AG09309 (cell line): ENCODE results near the gene PRKAR1A.
"Not testable (repeated sequence)": the region's sequence is repeated elsewhere in the genome, so short reads cannot be mapped to it uniquely, and the experiment has no call there.

ENCODE experiments used
- DNase-seq: peaks from one replicate; pipeline ENCODE4 v3.0.0-alpha.2; 2010; ENCODE audit warnings: low read depth
- H3K4me3 ChIP-seq: 2 replicates; pipeline ENCODE4 v1.5.1; 2011; ENCODE audit warnings: mild to moderate bottlenecking, low read depth, low read length, moderate library complexity; ENCODE audit not compliant: control insufficient read depth
- TF ChIP-seq, protein P1 (sequence below): IDR thresholded peaks from 2 replicates; pipeline ENCODE4 v1.5.1; 2011; ENCODE audit warnings: mild to moderate bottlenecking, low read depth, low read length, inconsistent platforms; ENCODE audit not compliant: insufficient read depth, control insufficient read depth; ENCODE audit errors: missing control alignments

Gene PRKAR1A

GRCh38 chr17:68511254-68511670 lies 968 bp upstream of the PRKAR1A start:
- DNase-seq = no peak
- TF ChIP-seq, protein P1, sequence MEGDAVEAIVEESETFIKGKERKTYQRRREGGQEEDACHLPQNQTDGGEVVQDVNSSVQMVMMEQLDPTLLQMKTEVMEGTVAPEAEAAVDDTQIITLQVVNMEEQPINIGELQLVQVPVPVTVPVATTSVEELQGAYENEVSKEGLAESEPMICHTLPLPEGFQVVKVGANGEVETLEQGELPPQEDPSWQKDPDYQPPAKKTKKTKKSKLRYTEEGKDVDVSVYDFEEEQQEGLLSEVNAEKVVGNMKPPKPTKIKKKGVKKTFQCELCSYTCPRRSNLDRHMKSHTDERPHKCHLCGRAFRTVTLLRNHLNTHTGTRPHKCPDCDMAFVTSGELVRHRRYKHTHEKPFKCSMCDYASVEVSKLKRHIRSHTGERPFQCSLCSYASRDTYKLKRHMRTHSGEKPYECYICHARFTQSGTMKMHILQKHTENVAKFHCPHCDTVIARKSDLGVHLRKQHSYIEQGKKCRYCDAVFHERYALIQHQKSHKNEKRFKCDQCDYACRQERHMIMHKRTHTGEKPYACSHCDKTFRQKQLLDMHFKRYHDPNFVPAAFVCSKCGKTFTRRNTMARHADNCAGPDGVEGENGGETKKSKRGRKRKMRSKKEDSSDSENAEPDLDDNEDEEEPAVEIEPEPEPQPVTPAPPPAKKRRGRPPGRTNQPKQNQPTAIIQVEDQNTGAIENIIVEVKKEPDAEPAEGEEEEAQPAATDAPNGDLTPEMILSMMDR = peak; percentile 22
- H3K4me3 ChIP-seq = peak overlapping the region; percentile 57

GRCh38 chr17:68511671-68512246 lies 471 bp upstream of the PRKAR1A start:
- no peak for DNase-seq
- TF ChIP-seq, protein P1 = no peak
- peak overlapping the region; percentile 57 for H3K4me3 ChIP-seq

DNA sequence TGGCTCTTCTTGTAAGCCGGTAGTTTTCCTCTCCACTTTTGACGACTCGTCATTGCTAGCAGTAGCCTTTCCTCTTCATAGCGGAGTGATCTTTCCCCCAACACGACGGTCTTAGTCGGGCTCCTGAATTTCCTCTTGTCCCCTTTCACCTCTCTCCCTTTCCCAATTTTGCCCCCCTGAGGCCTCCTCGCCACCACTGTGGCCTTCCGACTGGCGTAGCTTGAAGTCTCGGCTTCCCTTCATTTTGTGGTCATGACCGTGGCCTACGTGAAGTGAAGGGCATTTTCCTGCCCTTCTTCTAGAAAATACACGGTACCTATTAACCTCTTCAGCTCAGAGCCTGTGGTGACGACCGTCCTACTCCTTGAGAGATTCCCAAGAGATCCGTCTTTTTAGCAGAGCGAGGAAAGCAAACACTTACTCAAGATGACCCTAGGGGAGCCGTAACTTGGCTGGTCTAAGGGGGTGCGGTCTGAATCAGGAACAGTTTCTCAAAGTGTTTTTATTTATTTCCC lies 787 bp downstream of the PRKAR1A start:
- no peak for DNase-seq
- H3K4me3 ChIP-seq = peak overlapping the region; percentile 57

DNA sequence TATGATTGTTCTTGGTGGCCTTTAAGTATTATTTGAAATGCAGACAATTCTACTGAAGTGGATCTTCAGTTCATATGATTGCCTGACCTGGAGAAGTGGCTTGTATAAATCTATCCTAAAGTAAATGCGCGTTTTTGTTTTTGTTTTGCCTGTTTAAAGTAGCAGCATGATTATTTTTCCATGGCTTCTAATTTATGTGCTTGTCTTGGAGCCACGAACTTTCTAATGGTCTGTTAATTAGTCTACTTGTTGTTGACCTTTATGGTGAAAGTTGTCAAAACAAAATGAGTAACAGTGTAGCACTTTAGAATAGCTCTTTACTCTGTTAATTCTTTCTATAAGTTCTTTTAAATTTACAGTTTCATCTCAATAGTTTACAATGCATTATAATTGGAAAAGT lies 1.7 kb downstream of the PRKAR1A start:
- TF ChIP-seq, protein P1 = no peak
- DNase-seq = no peak
- peak overlapping the region; percentile 57 for H3K4me3 ChIP-seq

More for the DNA sequence above, 787 bp downstream of the PRKAR1A start:
- TF ChIP-seq, protein P1 = no peak

DNA sequence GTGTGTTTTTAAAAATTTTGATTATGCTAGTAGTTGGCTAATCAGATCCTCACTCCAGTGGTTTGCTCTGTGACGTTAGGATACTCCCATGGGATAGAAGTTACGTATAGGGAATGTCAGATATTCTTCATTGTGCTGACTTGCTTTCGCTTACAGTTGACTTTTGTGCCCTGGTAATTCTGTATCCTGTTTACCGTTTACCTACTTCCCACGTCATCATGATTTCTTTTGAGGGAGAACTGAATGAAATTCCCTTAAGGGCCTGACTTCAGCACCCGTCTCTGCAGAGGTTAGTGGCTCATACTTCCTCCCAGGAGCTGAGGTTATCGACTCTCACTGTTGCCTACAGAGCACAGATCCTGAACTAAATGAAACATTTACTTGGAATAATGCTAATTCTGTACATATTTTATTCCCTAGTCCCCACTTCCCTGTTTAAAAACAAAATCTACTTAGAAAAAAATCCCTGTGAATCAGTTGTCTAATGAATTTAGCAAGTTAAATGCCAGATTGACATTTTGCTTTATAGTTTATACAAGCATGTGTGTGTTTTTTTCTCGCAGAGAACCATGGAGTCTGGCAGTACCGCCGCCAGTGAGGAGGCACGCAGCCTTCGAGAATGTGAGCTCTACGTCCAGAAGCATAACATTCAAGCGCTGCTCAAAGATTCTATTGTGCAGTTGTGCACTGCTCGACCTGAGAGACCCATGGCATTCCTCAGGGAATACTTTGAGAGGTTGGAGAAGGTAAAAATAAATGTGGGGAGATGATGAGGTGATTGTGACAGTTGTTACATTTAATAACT lies 2.8 kb downstream of the PRKAR1A start:
- TF ChIP-seq, protein P1 = no peak
- no peak overlapping the region for H3K4me3 ChIP-seq
- DNase-seq = no peak

- H3K4me3 ChIP-seq = no peak overlapping the region
- DNase-seq = no peak
- TF ChIP-seq, protein P1 = no peak
Observed at GRCh38 chr17:68516732-68517131, 4.5 kb downstream of the PRKAR1A start.

DNA sequence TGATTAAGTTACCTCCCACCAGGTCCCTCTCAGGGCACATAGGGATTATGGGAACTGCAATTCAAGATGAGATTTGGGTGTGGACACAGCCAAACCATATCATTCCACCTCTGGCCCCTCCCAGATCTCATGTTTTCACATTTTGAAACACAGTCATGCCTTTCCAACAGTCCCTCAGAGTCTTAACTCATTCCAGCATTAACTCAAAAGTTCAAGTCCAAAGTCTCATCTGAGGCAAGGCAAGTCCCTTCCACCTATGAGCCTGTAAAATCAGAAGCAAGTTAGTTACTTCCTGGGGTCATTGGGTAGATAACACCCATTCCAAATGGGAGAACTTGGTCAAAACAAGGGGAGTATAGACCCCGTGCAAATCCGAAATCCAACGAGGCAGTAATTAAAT lies 5.4 kb downstream of the PRKAR1A start:
- DNase-seq, H3K4me3 ChIP-seq: not testable (repeated sequence)
